Stimulated activated CD4-positive, alpha-beta T cell treated with anti-CD3 and anti-CD28 coated beads, Interleukin-1b, Interleukin-23, amount 100 ng/mL, for 24 hours (primary cell): Measurements from ENCODE around the gene PHACTR1.

Experiments
- DNase-seq, 4 experiments: peaks; one replicate each; pipeline ENCODE4 v3.0.0-alpha.2; 2020; ENCODE audit warnings: low read depth in 4 of 4, low spot score in 1 of 4

The PHACTR1 gene

GRCh38 chr6:12947967-12948366, 231.4 kb downstream of the PHACTR1 start:
- no peak for DNase-seq

- DNase-seq = no peak
These were observed 234.4 kb downstream of the PHACTR1 start for GRCh38 chr6:12950976-12951375.

- no peak for DNase-seq
These were observed 234.8 kb downstream of the PHACTR1 start for GRCh38 chr6:12951415-12951814.

GRCh38 chr6:12952318-12952717, 235.8 kb downstream of the PHACTR1 start:
- DNase-seq = no peak

GRCh38 chr6:12955956-12956355, 239.4 kb downstream of the PHACTR1 start:
- no peak for DNase-seq

GRCh38 chr6:12956991-12957320, 240.4 kb downstream of the PHACTR1 start:
- DNase-seq = no peak

GRCh38 chr6:12957321-12958051, 240.9 kb downstream of the PHACTR1 start:
- peak in 1 of 4 experiments; percentile 1 for DNase-seq

GRCh38 chr6:12958052-12958706, 241.6 kb downstream of the PHACTR1 start:
- no peak for DNase-seq

- DNase-seq = no peak
These were observed 245.2 kb downstream of the PHACTR1 start for GRCh38 chr6:12961761-12962160.

- DNase-seq = no peak
These were observed 246.0 kb downstream of the PHACTR1 start for GRCh38 chr6:12962529-12962928.

GRCh38 chr6:12962987-12963386, 246.4 kb downstream of the PHACTR1 start:
- DNase-seq = no peak

GRCh38 chr6:12963567-12963966, 247.0 kb downstream of the PHACTR1 start:
- no peak for DNase-seq

GRCh38 chr6:12967686-12968085, 251.1 kb downstream of the PHACTR1 start:
- DNase-seq = no peak

GRCh38 chr6:12968290-12968689, 251.7 kb downstream of the PHACTR1 start:
- no peak for DNase-seq

- no peak for DNase-seq
These were observed 252.4 kb downstream of the PHACTR1 start for GRCh38 chr6:12968839-12969558.

GRCh38 chr6:12969966-12970365, 253.4 kb downstream of the PHACTR1 start:
- no peak for DNase-seq

GRCh38 chr6:12973386-12973785, 256.8 kb downstream of the PHACTR1 start:
- DNase-seq = no peak

- DNase-seq = no peak
These were observed 258.0 kb downstream of the PHACTR1 start for GRCh38 chr6:12974551-12974950.

GRCh38 chr6:12976366-12976765, 259.8 kb downstream of the PHACTR1 start:
- no peak for DNase-seq

GRCh38 chr6:12977206-12977605, 260.6 kb downstream of the PHACTR1 start:
- DNase-seq = no peak

- no peak for DNase-seq
These were observed 261.2 kb downstream of the PHACTR1 start for GRCh38 chr6:12977806-12978205.

GRCh38 chr6:12980741-12981140, 264.2 kb downstream of the PHACTR1 start:
- DNase-seq = no peak
